ENCODE measurements around the gene ZNF618.

DNA sequence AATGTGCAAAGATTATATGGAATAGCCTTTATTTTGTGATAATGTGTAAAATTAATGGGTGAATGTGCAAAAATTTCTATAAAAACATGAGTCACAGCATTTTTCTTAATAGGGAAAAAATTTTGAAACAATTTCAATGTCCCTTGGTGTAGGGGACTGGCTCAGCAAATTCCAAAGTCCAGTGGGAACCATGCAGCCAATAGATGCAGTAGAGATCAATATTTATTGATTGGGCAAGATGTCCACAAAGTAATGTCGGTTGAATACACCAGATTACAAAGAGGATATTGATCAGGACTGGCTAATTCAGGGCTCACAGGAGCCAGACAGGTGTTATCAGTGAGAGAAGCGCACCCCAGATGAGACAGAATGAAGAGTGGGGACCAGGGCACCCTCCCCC lies 139.5 kb downstream of the ZNF618 start:
- TF ChIP-seq, protein P1, sequence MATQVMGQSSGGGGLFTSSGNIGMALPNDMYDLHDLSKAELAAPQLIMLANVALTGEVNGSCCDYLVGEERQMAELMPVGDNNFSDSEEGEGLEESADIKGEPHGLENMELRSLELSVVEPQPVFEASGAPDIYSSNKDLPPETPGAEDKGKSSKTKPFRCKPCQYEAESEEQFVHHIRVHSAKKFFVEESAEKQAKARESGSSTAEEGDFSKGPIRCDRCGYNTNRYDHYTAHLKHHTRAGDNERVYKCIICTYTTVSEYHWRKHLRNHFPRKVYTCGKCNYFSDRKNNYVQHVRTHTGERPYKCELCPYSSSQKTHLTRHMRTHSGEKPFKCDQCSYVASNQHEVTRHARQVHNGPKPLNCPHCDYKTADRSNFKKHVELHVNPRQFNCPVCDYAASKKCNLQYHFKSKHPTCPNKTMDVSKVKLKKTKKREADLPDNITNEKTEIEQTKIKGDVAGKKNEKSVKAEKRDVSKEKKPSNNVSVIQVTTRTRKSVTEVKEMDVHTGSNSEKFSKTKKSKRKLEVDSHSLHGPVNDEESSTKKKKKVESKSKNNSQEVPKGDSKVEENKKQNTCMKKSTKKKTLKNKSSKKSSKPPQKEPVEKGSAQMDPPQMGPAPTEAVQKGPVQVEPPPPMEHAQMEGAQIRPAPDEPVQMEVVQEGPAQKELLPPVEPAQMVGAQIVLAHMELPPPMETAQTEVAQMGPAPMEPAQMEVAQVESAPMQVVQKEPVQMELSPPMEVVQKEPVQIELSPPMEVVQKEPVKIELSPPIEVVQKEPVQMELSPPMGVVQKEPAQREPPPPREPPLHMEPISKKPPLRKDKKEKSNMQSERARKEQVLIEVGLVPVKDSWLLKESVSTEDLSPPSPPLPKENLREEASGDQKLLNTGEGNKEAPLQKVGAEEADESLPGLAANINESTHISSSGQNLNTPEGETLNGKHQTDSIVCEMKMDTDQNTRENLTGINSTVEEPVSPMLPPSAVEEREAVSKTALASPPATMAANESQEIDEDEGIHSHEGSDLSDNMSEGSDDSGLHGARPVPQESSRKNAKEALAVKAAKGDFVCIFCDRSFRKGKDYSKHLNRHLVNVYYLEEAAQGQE (IDR thresholded peaks at IDR 0.05; ENCODE audit: unreplicated experiment): no peak
- TF ChIP-seq, protein P2, sequence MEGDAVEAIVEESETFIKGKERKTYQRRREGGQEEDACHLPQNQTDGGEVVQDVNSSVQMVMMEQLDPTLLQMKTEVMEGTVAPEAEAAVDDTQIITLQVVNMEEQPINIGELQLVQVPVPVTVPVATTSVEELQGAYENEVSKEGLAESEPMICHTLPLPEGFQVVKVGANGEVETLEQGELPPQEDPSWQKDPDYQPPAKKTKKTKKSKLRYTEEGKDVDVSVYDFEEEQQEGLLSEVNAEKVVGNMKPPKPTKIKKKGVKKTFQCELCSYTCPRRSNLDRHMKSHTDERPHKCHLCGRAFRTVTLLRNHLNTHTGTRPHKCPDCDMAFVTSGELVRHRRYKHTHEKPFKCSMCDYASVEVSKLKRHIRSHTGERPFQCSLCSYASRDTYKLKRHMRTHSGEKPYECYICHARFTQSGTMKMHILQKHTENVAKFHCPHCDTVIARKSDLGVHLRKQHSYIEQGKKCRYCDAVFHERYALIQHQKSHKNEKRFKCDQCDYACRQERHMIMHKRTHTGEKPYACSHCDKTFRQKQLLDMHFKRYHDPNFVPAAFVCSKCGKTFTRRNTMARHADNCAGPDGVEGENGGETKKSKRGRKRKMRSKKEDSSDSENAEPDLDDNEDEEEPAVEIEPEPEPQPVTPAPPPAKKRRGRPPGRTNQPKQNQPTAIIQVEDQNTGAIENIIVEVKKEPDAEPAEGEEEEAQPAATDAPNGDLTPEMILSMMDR (conservative IDR thresholded peaks at IDR 0.05; ENCODE audit: low read depth in 2 of 2): no peak
- TF ChIP-seq EZH2 (IDR thresholded peaks at IDR 0.05; ENCODE audit: low read depth, unreplicated experiment) (no peak), POLR2AphosphoS5 (IDR thresholded peaks at IDR 0.05; ENCODE audit: low read depth) (no peak), ZNF331 (CRISPR knock-in tag; IDR thresholded peaks at IDR 0.05; ENCODE audit: low read depth) (no peak), EZH2phosphoT487 (IDR thresholded peaks at IDR 0.05; ENCODE audit: unreplicated experiment) (no peak), CREB1 (CRISPR knock-in tag; IDR thresholded peaks at IDR 0.05; ENCODE audit: low read depth) (no peak), STAT1 (IDR thresholded peaks at IDR 0.05; ENCODE audit: unreplicated experiment) (no peak), JUNB (IDR thresholded peaks at IDR 0.05; ENCODE audit: unreplicated experiment) (no peak), ZNF114 (CRISPR knock-in tag; IDR thresholded peaks at IDR 0.05) (no peak), NANOG (IDR thresholded peaks at IDR 0.05; ENCODE audit: borderline replicate concordance) (no peak)
- TF ChIP-seq, protein P3, sequence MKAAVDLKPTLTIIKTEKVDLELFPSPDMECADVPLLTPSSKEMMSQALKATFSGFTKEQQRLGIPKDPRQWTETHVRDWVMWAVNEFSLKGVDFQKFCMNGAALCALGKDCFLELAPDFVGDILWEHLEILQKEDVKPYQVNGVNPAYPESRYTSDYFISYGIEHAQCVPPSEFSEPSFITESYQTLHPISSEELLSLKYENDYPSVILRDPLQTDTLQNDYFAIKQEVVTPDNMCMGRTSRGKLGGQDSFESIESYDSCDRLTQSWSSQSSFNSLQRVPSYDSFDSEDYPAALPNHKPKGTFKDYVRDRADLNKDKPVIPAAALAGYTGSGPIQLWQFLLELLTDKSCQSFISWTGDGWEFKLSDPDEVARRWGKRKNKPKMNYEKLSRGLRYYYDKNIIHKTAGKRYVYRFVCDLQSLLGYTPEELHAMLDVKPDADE (IDR thresholded peaks at IDR 0.05): no peak
- TF ChIP-seq, protein P4, sequence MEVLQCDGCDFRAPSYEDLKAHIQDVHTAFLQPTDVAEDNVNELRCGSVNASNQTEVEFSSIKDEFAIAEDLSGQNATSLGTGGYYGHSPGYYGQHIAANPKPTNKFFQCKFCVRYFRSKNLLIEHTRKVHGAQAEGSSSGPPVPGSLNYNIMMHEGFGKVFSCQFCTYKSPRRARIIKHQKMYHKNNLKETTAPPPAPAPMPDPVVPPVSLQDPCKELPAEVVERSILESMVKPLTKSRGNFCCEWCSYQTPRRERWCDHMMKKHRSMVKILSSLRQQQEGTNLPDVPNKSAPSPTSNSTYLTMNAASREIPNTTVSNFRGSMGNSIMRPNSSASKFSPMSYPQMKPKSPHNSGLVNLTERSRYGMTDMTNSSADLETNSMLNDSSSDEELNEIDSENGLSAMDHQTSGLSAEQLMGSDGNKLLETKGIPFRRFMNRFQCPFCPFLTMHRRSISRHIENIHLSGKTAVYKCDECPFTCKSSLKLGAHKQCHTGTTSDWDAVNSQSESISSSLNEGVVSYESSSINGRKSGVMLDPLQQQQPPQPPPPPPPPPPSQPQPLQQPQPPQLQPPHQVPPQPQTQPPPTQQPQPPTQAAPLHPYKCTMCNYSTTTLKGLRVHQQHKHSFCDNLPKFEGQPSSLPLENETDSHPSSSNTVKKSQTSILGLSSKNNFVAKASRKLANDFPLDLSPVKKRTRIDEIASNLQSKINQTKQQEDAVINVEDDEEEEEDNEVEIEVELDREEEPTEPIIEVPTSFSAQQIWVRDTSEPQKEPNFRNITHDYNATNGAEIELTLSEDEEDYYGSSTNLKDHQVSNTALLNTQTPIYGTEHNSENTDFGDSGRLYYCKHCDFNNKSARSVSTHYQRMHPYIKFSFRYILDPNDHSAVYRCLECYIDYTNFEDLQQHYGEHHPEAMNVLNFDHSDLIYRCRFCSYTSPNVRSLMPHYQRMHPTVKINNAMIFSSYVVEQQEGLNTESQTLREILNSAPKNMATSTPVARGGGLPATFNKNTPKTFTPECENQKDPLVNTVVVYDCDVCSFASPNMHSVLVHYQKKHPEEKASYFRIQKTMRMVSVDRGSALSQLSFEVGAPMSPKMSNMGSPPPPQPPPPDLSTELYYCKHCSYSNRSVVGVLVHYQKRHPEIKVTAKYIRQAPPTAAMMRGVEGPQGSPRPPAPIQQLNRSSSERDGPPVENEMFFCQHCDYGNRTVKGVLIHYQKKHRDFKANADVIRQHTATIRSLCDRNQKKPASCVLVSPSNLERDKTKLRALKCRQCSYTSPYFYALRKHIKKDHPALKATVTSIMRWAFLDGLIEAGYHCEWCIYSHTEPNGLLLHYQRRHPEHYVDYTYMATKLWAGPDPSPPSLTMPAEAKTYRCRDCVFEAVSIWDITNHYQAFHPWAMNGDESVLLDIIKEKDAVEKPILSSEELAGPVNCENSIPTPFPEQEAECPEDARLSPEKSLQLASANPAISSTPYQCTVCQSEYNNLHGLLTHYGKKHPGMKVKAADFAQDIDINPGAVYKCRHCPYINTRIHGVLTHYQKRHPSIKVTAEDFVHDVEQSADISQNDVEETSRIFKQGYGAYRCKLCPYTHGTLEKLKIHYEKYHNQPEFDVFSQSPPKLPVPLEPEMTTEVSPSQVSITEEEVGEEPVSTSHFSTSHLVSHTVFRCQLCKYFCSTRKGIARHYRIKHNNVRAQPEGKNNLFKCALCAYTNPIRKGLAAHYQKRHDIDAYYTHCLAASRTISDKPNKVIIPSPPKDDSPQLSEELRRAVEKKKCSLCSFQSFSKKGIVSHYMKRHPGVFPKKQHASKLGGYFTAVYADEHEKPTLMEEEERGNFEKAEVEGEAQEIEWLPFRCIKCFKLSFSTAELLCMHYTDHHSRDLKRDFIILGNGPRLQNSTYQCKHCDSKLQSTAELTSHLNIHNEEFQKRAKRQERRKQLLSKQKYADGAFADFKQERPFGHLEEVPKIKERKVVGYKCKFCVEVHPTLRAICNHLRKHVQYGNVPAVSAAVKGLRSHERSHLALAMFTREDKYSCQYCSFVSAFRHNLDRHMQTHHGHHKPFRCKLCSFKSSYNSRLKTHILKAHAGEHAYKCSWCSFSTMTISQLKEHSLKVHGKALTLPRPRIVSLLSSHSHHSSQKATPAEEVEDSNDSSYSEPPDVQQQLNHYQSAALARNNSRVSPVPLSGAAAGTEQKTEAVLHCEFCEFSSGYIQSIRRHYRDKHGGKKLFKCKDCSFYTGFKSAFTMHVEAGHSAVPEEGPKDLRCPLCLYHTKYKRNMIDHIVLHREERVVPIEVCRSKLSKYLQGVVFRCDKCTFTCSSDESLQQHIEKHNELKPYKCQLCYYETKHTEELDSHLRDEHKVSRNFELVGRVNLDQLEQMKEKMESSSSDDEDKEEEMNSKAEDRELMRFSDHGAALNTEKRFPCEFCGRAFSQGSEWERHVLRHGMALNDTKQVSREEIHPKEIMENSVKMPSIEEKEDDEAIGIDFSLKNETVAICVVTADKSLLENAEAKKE (CRISPR knock-in tag; IDR thresholded peaks at IDR 0.05): no peak
